HepG2 (cell line): Measurements from ENCODE around the gene CTF1. TPM values are rescaled to one million over a fixed set of nuclear protein-coding genes. Genes with fewer than 3 reads are reported as not detected.

Source experiments
- AKNA ChIP-seq: sonication (generic); formaldehyde crosslinking; IDR thresholded peaks from 2 replicates; pipeline ENCODE4 v1.4.0; 2020; ENCODE audit warnings: missing genetic modification reagents, borderline replicate concordance
- BCLAF1 ChIP-seq: fragments of 450-650 bp; IDR thresholded peaks from 2 replicates; pipeline ENCODE4 v1.6.1; 2017; ENCODE audit warnings: mild to moderate bottlenecking
- BRCA1 ChIP-seq: sonication (generic); formaldehyde crosslinking; IDR thresholded peaks from 2 replicates; pipeline ENCODE4 v1.4.0; 2020; ENCODE audit warnings: missing genetic modification reagents
- GMEB2 ChIP-seq: IDR thresholded peaks from 2 replicates; pipeline ENCODE4 v1.6.1; 2016; ENCODE audit warnings: missing biosample characterization, missing genetic modification reagents, low read depth
- PRMT3 ChIP-seq: sonication (generic); formaldehyde crosslinking; IDR thresholded peaks from 2 replicates; pipeline ENCODE4 v1.8.1; 2022; ENCODE audit warnings: low read depth, mild to moderate bottlenecking, moderate library complexity, missing genetic modification reagents, borderline replicate concordance
- SKI ChIP-seq: fragments of 450-650 bp; IDR thresholded peaks from one replicate; pipeline ENCODE4 v1.6.1; 2018; ENCODE audit warnings: mild to moderate bottlenecking; ENCODE audit not compliant: partially characterized antibody
- ZHX2 ChIP-seq, 2 experiments: sonication (generic) in 1 of 2; formaldehyde crosslinking in 1 of 2; IDR thresholded peaks; 2 replicates each; pipeline versions ENCODE4 v1.6.1 to v1.9.0; 2014 to 2022; ENCODE audit warnings: antibody characterized with exemption in 1 of 2, borderline replicate concordance in 1 of 2, inconsistent platforms in 1 of 2, low read depth in 1 of 2, missing genetic modification reagents in 1 of 2
- ZNF616 ChIP-seq: sonication (generic); formaldehyde crosslinking; IDR thresholded peaks from 2 replicates; pipeline ENCODE4 v1.5.0; 2020; ENCODE audit warnings: low read depth, mild to moderate bottlenecking, missing genetic modification reagents
- ZNF770 ChIP-seq: sonication (generic); formaldehyde crosslinking; IDR thresholded peaks from 2 replicates; pipeline ENCODE4 v1.5.0; 2020; ENCODE audit warnings: mild to moderate bottlenecking, missing genetic modification reagents
- ZSCAN22 ChIP-seq: sonication (generic); formaldehyde crosslinking; IDR thresholded peaks from 2 replicates; pipeline ENCODE4 v1.4.0; 2020; ENCODE audit warnings: mild to moderate bottlenecking, missing genetic modification reagents
- polyA plus RNA-seq, 8 experiments: library from polyadenylated mRNA; depleted of rRNA in 3 of 8; stranded (reverse) in 7 of 8; unstranded in 1 of 8; fragments of >200 nt; fragmentation: Illumina TruSeq in 4 of 8; extraction: Trizol in 4 of 8; gene quantifications; 2 replicates each; pipeline versions ENCODE4 v1.2.1 to v1.2.3, GENCODE V29; 2011 to 2016; ENCODE audit warnings: low read depth in 4 of 8, missing spikeins in 1 of 8, mixed read lengths in 1 of 8; ENCODE audit not compliant: insufficient read depth in 1 of 8
- total RNA-seq, 5 experiments: library from RNA; depleted of rRNA; stranded (reverse); fragments of >200 nt; fragmentation: Illumina TruSeq; extraction: Trizol; gene quantifications; 2 replicates each; pipeline ENCODE4 v1.2.3, GENCODE V29; 2016; ENCODE audit warnings: low read depth in 1 of 5

The CTF1 gene
- total and polyA plus RNA-seq, 2 of the 13 experiments (the other 11 are each of a cell fraction or from before 2014, with no cell fraction given): 0.13 to 1.8 TPM

GRCh38 chr16:30922420-30922959, 26.1 kb downstream of the CTF1 start (continued):
- TF ChIP-seq BCLAF1 (no peak), ZSCAN22 (no peak), GMEB2 (peak; percentile 77), PRMT3 (CRISPR knock-in tag) (no peak), SKI (peak; percentile 40), ZHX2 (IDR thresholded peaks at IDR 0.05; ENCODE audit: low read depth) (peak; percentile 99), ZHX2 (CRISPR knock-in tag; IDR thresholded peaks at IDR 0.05; ENCODE audit: borderline replicate concordance) (no peak), AKNA (CRISPR knock-in tag) (no peak), ZNF770 (no peak; the same call in 1 of the 2 replicates), ZNF616 (0 out of 2 replicates have a peak, but pooled peaks have one; percentile 64), BRCA1 (no peak)
